ENCODE measurements around the gene AUH.

DNA sequence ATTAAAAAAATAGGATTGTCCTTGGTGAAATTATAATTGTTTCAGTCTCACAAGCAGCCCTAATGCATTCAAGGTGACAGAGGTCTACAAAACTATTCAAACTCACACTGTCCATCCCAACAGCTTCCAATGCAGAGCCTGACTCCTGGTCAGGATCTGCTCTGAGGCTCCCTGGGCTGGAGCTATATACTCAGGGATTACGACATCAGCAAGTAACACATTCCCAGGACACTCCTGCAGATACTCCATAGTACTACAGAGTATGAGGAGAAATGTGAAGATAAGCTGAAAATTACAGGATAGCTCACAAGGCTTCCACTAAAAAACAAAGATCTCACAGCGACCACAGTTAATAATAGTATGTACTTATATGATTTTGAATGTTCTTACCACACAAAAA is 130.1 kb downstream of the AUH start:
- TF ChIP-seq, protein P1, sequence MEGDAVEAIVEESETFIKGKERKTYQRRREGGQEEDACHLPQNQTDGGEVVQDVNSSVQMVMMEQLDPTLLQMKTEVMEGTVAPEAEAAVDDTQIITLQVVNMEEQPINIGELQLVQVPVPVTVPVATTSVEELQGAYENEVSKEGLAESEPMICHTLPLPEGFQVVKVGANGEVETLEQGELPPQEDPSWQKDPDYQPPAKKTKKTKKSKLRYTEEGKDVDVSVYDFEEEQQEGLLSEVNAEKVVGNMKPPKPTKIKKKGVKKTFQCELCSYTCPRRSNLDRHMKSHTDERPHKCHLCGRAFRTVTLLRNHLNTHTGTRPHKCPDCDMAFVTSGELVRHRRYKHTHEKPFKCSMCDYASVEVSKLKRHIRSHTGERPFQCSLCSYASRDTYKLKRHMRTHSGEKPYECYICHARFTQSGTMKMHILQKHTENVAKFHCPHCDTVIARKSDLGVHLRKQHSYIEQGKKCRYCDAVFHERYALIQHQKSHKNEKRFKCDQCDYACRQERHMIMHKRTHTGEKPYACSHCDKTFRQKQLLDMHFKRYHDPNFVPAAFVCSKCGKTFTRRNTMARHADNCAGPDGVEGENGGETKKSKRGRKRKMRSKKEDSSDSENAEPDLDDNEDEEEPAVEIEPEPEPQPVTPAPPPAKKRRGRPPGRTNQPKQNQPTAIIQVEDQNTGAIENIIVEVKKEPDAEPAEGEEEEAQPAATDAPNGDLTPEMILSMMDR (IDR thresholded peaks at IDR 0.05), result no peak
- TF ChIP-seq ZFX (IDR thresholded peaks at IDR 0.05; ENCODE audit: borderline replicate concordance), result no peak

Measured in 22Rv1 (cell line).